HuH-7.5 (cell line): ENCODE measurements around the gene TBX21.

Source experiments
- DNase-seq: peaks from one replicate; pipeline ENCODE4 v3.0.0; 2011; ENCODE audit warnings: low spot score

The TBX21 gene

DNA sequence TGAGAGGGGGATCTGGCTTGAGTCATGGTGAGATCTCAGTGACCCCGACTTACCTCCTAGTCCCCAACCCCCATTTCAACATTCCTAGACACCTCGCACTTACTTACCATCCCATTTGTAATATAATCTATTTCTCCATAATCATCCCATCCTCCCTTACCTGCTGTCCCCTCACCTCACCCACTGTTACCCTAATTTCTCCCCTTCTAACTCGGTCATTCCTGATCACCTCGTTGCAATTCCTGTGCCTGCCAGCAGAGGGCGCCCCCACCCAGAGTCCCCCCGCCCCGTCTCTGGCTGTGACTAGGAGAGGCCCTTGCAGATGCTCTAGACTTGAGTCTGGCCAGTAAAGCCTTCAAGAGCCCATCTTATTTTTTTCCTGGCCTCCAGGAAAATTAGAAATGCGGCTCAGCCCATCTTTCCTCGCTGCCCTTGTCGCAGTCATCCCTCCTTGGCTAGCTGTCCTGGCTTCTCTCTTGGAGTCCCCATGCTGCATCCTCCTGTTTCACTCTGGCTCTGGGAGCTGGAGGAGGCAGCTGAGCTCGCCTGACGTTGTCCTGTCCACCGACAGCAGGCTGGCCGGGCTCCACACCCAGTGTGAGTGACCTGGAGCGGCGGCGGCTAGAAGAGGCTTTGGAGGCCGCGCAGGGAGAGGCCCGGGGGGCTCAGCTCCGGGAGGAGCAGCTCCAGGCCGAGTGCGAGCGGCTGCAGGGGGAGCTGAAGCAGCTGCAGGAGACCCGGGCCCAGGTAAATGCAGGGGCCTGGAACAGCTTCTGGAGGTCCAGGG lies 34.1 kb upstream of the TBX21 start:
- DNase-seq = peak; percentile 97

DNA sequence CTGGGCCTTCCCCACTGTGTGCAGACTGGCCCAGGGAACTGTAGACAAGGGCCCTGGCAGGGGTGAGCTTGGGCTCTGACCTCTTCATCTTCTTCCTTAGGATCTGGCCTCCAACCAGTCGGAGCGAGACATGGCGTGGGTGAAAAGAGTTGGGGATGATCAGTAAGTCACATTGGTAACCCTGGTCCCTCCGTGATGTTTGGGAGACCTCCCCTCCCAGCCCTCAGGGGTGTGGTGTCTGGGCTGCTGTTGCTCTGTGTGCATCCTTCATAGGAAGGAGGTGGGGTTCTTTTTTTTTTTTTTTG lies 33.5 kb upstream of the TBX21 start:
- no peak for DNase-seq

DNA sequence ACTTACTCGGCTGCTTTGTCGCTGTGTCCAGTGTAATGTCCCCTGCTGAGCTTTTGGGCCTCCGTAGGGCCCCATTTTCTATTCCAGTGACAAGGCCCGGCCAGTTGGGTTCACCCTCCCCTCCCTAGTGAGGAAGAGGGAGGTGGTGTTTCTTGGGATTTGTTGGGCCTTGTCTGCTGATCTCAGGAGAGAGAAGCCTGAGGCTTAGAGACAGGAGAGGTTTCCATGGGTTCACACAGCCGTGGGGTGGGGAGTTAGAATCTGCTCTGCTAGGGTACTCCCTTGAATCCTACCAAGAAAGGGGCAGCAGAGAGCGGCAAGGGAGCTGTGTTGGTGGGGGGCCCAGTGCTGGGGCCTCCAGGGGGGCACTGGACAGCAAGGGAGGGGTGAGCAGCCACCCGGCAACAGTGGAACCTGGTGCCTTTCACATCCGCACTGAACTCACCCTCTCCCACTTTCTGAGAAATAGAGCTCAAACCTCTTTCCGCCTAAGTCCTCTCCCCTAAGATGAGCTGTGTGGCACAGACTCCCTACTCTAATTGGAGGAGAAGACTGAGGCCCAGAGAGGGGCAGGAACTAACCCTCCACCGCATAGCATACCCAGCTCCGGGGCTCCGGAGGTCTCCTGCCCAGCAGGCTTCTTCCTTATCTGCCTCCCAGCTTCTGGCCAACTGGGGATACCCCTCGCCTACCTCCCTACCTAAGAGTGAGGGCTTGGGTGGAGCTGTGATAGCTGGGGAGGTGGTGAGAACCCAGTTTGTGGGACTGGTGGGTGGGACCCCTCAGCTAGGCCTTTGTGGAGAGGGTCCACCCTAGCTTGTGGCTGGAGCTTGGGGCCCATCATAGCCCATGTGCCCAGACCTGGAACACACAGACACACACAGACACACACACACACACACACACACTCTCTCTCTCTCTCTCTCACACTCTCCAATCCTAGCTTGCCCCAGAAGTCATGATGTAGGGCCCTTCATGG lies 32.3 kb upstream of the TBX21 start:
- no peak for DNase-seq

DNA sequence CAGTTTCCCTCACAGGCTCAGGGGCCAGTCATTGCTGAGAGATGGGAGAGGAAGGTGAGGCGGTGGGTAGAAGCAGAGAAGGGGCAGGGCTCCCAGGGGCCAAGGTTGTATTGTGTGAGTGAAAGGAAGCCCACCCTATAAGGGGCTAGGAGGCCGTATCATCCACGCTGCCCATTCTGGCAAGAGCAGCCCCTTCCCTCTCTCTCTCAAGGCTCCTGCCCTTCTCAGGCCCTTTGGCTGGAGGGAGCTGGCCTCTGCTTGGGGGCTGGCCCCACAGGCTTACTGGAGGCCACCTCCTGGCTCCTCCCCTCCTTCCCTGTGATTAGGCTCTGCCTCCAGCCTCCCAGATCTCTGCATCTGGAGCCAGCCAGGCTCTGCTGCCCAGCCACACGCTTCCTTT lies 31.4 kb upstream of the TBX21 start:
- no peak for DNase-seq

DNA sequence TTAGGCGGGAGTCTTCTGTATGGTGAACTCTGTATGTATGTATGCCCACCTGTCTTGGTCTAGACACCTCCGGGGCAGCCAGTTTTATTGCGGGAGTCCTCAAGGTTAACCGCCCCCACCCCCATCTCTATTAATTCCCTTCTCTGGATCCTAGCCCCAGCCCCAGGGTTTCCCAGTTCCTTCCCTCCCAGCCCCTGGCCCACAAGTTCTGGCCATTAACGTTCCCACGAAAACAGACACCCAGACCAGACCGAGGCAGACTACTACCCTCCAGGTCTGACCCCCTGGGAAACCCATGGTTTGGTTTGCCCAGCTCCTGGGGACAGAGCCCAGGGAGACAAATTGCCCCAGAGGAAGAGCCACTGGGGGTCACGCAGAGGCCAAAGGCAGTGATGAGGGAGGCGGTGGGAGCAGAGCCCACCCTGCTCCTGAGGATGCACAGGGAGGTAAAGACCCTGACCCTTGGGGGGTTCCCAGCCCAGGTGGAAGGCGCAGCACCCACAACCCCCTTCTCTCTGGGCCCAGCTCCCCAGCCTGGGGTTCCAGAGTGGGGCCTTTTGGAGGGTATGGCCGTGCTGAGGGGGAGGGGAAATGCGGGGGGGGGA lies 30.5 kb upstream of the TBX21 start:
- no peak for DNase-seq

GRCh38 chr17:47703191-47703591 lies 29.8 kb upstream of the TBX21 start:
- no peak for DNase-seq

- no peak for DNase-seq
Observed at GRCh38 chr17:47703671-47704070, 29.4 kb upstream of the TBX21 start.

DNA sequence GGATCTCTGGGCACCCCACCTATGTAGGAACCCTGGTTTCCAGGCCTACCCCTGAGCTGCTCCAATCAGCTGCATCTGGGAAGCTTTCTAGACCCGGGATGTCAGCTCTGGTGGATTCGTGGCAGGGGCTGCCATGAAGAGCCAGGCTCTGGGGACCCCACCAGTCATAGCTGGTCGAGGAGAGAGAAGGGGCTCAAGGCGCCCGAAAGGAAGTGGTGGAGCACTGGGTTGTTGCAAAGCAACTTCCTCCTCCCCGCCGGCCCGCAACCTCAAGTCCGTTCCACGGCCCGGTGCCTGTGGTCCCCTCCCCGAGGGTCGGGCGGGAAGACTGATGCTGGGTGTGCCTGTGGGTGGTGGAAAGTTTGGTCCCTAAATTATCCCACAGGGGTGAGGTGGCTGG lies 28.9 kb upstream of the TBX21 start:
- DNase-seq = no peak

GRCh38 chr17:47704736-47705135 lies 28.3 kb upstream of the TBX21 start:
- DNase-seq = no peak

DNA sequence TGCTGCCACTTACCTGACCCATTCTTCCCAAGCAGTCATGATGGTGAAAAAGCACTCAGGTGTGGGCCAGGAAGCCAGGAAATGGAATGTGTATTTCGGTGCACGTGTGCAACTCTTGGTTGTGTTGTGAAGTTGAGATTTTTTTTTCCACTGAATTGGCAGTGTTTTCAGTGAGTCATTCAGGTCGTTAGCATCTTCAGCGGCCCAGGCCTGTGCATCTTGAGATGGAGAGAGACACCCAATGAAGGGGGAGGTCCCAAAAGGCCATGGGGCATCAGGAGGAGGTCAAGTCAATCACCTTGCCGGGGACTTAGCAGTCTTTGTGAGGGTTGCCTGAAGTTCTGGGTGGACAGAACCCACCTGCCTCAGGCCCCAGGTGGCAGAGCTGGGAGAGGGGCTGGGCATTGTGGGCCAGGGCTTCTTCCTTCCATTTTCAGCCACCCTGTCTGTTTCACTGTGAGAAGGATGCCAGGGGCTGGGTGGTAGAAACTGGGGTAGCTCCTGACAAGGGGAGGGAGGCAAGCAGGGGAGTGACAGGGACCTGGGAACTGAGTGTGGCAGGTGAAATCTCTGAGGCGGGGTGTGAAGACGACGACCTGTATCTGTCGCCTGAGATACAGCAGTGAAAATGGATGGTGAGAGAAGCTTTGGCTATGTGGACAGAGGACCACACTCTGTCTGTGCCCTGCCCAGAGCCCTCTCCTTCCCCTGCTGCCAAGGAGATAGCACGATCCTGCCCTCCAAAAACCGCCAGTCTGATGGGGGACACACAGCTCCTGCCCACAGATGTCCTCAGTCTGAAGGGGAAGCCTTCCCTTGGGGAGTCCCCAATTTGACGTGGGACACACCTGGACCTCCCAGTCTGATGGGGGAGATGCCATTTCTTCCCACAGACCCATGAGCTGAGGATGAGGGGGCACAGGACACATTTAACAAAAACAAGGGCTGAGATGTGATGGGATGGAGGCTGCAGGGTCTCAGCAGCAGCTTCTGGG lies 27.2 kb upstream of the TBX21 start:
- DNase-seq = no peak

DNA sequence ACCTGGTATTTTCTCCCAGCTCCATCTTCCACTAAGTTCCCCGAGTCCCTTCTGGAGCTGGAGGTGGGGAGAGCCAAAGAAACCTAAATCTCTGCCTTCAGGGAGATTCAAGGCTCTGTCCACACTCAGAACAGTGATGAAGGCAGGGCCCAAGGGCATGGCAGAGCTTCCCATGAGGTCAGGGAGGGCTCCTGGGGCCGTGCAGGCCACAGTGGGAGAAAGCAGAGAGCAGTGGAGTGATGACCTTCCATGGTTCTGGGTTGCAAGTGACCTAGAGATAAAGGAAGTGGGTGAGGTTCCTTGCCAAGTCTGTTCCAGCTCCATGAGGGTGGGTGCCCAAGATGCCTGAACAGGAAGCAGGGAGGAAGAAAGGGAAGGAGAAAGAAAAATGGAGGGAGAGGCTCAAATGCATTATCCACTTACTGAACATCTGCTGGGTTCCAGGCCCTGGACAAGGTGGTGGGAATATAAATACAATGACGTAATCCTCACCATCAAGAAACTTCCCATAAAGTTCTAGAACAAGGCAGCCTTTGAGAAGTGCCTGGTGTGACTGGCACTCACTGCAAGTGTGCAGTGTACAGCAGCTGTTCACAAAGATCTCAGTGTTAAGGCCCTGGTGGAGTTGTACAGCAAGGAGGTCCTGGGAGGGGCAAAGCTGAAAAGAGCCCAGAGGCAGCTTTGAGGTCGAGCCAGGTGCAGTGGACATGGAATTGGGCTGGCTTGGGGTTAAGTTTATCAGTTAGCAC lies 25.8 kb upstream of the TBX21 start:
- no peak for DNase-seq

GRCh38 chr17:47707884-47708283 lies 25.2 kb upstream of the TBX21 start:
- DNase-seq = no peak

DNA sequence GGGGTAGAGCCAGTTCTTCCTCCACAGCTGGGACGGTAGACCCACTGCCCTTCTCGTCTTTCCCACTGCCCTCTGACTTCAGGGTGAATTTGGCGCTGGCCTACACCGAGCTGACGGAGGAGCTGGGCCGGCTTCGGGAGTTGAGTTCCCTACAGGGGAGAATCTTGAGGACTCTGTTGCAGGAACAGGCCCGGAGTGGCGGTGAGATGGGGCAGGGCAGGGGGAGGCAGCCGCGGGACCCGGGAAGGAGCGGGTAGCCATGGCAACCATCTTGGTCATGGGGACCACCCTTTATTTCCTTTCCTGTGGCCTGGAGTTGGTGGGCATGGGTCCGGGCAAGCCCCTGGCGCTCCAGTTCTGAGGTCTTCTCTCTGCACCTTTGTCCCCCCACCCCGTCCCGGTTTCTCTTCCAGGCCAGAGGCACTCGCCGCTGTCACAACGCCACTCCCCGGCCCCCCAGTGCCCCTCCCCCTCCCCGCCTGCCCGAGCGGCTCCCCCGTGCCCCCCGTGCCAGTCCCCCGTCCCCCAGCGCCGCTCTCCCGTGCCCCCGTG lies 24.6 kb upstream of the TBX21 start:
- DNase-seq = no peak

DNA sequence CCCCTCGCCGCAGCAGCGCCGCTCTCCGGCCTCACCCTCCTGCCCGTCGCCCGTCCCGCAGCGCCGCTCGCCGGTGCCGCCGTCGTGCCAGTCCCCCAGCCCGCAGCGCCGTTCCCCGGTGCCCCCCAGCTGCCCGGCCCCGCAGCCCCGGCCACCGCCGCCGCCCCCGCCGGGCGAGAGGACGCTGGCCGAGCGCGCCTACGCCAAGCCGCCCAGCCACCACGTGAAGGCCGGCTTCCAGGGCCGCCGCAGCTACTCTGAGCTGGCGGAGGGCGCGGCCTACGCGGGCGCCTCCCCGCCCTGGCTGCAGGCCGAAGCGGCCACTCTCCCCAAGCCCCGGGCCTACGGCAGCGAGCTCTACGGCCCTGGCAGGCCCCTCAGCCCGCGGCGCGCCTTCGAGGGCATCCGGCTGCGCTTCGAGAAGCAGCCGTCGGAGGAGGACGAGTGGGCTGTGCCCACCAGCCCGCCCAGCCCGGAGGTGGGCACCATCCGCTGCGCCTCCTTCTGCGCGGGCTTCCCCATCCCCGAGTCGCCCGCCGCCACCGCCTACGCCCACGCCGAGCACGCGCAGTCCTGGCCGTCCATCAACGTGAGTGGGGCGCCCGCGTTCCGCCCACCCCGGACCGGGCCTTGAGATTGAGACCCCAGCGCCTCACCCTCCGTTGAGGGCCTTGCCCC lies 24.0 kb upstream of the TBX21 start:
- DNase-seq = no peak

- DNase-seq = no peak
Observed at GRCh38 chr17:47709594-47709993, 23.4 kb upstream of the TBX21 start.

GRCh38 chr17:47711366-47712099 lies 21.5 kb upstream of the TBX21 start:
- no peak for DNase-seq

GRCh38 chr17:47712330-47713023 lies 20.6 kb upstream of the TBX21 start:
- DNase-seq = no peak

- DNase-seq = no peak
Observed at GRCh38 chr17:47713980-47714700, 18.9 kb upstream of the TBX21 start.
